ENCODE data around the gene DAND5. TPM values are rescaled to one million over a fixed set of nuclear protein-coding genes. Genes with fewer than 3 reads are reported as not detected.

The DAND5 gene
- total RNA-seq, 1 donor from 2014 or later: not detected

DNA sequence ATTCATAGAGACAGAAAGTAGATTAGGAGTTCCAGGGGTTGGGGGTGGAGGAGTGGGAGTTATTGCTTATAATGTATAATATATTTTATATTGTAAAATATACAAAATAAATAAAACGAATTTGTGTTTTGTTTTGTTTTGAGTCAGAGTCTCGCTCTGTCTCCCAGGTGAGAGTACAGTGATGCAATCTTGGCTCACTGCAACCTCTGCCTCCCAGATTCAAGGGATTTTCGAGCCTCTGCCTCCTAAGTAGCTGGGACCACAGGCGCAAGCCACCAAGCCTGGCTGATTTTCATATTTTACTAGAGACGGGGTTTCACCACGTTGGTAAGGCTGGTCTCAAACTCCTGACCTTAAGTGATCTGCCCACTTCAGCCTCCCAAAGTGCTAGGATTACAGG lies 9.9 kb upstream of the DAND5 start:
- H3K36me3 ChIP-seq (ENCODE audit: control insufficient read depth, insufficient read depth, low read length): no peaks in the 10 kb centered on the region
- H3K4me3 ChIP-seq (ENCODE audit: low read depth, low read length): no peak overlapping the region
- TF ChIP-seq, protein P1, sequence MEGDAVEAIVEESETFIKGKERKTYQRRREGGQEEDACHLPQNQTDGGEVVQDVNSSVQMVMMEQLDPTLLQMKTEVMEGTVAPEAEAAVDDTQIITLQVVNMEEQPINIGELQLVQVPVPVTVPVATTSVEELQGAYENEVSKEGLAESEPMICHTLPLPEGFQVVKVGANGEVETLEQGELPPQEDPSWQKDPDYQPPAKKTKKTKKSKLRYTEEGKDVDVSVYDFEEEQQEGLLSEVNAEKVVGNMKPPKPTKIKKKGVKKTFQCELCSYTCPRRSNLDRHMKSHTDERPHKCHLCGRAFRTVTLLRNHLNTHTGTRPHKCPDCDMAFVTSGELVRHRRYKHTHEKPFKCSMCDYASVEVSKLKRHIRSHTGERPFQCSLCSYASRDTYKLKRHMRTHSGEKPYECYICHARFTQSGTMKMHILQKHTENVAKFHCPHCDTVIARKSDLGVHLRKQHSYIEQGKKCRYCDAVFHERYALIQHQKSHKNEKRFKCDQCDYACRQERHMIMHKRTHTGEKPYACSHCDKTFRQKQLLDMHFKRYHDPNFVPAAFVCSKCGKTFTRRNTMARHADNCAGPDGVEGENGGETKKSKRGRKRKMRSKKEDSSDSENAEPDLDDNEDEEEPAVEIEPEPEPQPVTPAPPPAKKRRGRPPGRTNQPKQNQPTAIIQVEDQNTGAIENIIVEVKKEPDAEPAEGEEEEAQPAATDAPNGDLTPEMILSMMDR (IDR thresholded peaks at IDR 0.05; ENCODE audit: insufficient read depth, low read length, severe bottlenecking): no peak
- FAIRE-seq: no peak
- no peaks in the 10 kb centered on the region for H3K27me3 ChIP-seq (ENCODE audit: control insufficient read depth, insufficient read depth, low read length)
- DNase-seq (ENCODE audit: low read depth): no peak

DNA sequence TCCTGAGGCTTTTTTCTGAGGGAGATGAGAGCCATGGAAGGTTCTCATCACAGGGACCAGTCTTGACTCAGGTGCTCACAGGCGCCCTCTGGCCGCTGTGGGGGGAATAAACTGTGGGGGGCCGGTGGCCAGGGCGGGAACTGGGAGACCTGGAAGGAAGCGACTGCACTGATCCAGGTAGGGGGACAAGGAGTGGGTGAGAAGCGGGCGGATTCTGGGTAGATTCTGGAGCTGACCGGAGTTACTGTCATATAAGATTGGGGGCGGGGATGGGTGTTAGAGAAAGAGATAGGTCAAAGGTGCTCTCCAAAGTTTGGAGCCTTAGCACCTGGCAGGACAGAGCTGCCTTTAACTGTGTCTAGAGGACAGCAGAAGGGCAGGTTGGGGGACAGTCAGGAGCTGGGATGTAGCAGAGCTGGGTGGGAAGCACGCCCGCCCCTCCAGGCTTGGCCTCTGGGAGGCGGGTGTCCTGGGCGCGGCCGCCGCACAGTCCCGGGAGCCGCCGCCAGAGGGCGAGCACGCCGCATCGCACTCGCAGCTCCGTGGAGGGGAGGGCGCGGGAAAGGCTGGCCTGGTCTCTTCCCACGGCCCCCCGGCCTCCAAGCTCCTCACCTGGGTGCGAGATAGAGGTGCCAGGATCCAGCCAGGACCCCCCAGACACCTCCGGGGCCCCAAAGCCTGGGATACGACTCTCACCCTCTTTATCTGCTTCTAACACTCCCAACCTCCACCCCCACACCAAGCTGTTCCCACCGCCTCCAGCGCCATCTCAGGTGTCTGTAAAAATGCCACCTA lies 4.2 kb upstream of the DAND5 start:
- no peak for FAIRE-seq
- DNase-seq (ENCODE audit: low read depth): peak; percentile 52
- Histone ChIP-seq H3K36me3 (ENCODE audit: control insufficient read depth, insufficient read depth, low read length) (no peaks in the 10 kb centered on the region), H3K4me3 (ENCODE audit: low read depth, low read length) (peak overlapping the region; percentile 34), H3K27me3 (ENCODE audit: control insufficient read depth, insufficient read depth, low read length) (no peaks in the 10 kb centered on the region)
- TF ChIP-seq, protein P1 (IDR thresholded peaks at IDR 0.05; ENCODE audit: insufficient read depth, low read length, severe bottlenecking): peak; percentile 98

DNA sequence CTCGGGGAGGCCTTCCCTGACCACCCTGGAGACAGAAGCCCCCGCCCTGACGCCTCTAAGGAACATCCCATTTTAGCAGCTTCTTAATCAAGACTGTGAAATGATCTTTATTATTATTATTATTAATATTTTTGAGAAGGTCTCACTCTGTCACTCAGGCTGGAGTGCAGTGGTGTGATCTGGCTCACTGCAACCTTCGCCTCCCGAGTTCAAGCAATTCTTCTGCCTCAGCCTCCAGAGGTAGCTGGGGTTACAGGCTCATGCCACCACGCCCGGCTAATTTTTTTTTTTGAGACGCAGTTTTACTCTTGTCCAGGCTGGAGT lies 3.6 kb upstream of the DAND5 start:
- Histone ChIP-seq H3K36me3 (ENCODE audit: control insufficient read depth, insufficient read depth, low read length) (no peaks in the 10 kb centered on the region), H3K27me3 (ENCODE audit: control insufficient read depth, insufficient read depth, low read length) (no peaks in the 10 kb centered on the region), H3K4me3 (ENCODE audit: low read depth, low read length) (no peak overlapping the region)
- FAIRE-seq (no peak), DNase-seq (ENCODE audit: low read depth) (no peak)
- TF ChIP-seq, protein P1 (IDR thresholded peaks at IDR 0.05; ENCODE audit: insufficient read depth, low read length, severe bottlenecking): no peak

DNA sequence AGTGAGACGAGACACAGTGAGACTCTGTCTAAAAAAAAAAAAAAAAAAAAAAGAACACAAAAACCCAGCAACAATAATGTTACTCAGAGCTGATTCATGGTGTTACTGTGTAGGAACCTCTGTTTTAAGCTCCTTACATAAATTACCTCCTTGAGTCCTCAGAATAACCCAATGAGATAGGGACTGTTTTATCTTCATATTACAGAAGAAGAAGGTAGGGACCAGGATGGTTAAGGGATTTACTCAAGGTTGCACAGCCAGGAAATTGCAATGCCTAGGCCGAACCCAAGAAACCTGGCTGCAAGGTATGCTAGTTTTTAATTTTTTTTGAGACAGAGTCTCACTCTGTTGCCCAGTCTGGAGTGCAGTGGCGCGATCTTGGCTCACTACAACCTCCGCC lies 1.5 kb upstream of the DAND5 start:
- no peak for FAIRE-seq
- peak; percentile 67 for DNase-seq (ENCODE audit: low read depth)
- TF ChIP-seq, protein P1 (IDR thresholded peaks at IDR 0.05; ENCODE audit: insufficient read depth, low read length, severe bottlenecking): no peak
- no peak overlapping the region for H3K4me3 ChIP-seq (ENCODE audit: low read depth, low read length)
- no peaks in the 10 kb centered on the region for H3K36me3 ChIP-seq (ENCODE audit: control insufficient read depth, insufficient read depth, low read length)
- no peaks in the 10 kb centered on the region for H3K27me3 ChIP-seq (ENCODE audit: control insufficient read depth, insufficient read depth, low read length)

DNA sequence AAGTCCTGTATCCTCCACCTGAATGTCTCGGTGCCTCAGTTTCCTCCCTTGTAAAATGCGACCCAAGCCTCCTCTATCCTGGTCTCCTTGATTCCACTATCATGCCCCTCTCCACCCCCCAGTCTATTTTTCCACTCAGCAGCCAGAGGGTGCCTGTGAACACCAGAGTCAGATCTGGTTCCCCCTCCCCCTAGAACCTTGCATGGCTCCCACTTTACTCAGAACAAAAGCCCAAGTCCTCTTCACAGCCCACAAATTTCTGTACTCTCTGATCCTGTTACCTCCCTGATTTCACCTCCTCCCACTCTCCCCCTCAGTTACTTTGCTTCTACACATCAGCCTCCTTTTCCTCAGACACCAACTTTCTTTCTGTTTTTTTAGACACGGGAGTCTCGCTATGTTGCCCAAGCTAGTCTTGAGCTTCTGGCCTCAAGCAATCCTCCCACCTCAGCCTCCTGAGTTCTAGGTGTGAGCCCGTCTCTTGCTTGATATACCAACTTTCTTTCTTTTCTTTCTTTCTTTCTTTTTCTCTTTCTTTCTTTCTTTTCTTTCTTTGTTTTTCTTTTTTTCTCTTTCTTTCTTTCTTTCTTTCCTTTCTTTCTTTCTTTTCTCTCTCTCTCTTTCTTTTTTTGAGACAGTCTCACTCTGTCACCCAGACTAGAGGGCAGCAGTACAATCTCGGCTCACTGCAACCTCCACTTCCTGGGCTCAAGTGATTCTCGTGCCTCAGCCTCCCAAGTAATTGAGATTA lies 869 bp downstream of the DAND5 start:
- no peak for FAIRE-seq
- TF ChIP-seq, protein P1 (IDR thresholded peaks at IDR 0.05; ENCODE audit: insufficient read depth, low read length, severe bottlenecking): no peak
- no peaks in the 10 kb centered on the region for H3K27me3 ChIP-seq (ENCODE audit: control insufficient read depth, insufficient read depth, low read length)
- DNase-seq (ENCODE audit: low read depth): no peak
- no peak overlapping the region for H3K4me3 ChIP-seq (ENCODE audit: low read depth, low read length)
- H3K36me3 ChIP-seq (ENCODE audit: control insufficient read depth, insufficient read depth, low read length): no peaks in the 10 kb centered on the region

All from bronchial epithelial cell (primary cell).